Cardiac septum (tissue), 1 donor: ENCODE results near the gene AMBRA1. TPM values are rescaled to one million over a fixed set of nuclear protein-coding genes. Genes with fewer than 3 reads are reported as not detected.

ENCODE experiments used
- DNase-seq: peaks from one replicate; pipeline ENCODE4 v3.0.0-alpha.2; 2020; ENCODE audit warnings: low spot score
- intact Hi-C: fragments of 100-400 bp; cut with DNase I; formaldehyde crosslinking; loops from one replicate; pipeline ENCODE4 v1.14.0; 2022
- total RNA-seq: library from RNA; stranded (reverse); fragmentation: NEBNext Ultra II Directional; extraction: Animal tissue kit (Norgen Biotek cat#: 25700); gene quantifications from one replicate; pipeline ENCODE4 v1.2.1, GENCODE V29; 2021
- donor health status: DM: no; HTN: no; CAD: no.

The AMBRA1 gene
- total RNA-seq, 1 donor from 2014 or later = 18.0 TPM

DNA sequence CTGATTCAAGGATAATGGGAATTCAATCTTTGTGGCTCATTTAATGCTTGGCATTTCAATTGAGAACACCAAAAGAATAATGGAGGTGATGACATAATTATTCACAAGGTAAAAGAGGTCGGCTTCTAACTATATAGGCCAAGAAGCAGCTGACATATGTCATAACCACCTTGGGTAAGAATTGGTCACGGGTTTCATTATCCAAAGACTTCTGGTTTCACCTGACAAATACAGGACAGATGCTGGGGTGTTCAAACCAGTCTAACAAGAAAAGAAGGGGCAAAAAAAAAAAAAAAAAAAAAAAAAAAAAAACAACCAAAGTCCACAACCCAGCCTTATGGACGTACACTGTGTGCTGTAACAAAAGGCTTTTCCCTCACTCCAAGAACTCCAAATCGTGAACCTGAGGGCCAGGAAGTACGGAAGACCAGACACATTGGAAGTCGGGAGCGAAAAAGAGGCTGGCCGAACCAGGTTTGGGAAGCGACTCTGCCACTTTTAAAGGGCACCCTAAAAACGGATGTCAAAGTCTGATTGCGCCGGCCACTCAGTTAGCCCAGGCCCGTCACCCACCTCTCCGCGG is 22.8 kb upstream of the AMBRA1 start:
- no peak for DNase-seq
- intact Hi-C loops = loop anchor here (1.0 to 2.0 kb wide), 3 partner anchors 23 to 228 kb away; partner anchors contain the start of genes ARHGAP1 and ZNF408

DNA sequence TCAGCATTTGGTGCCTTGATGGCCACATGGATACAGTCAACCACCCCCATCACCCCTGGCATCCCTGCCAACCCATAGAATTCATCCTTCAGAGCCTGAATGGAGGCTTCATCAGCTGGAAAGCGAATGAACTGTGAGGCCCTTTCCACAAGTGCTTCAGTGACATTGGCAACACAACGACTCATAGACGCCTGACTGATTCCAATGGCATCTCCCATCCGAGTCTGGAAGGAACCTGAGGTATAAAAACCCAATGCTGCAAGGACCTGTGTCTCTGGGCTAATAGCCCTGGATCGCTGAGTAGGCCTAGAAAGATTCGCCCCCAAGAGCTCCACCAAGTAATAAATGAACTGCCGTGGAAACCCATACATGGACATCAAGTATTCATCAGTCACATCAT is 21.9 kb upstream of the AMBRA1 start:
- intact Hi-C loops = loop anchor here (2.0 kb wide), 2 partner anchors 85 to 227 kb away; partner anchors contain the start of genes ARHGAP1 and ZNF408
- no peak for DNase-seq

DNA sequence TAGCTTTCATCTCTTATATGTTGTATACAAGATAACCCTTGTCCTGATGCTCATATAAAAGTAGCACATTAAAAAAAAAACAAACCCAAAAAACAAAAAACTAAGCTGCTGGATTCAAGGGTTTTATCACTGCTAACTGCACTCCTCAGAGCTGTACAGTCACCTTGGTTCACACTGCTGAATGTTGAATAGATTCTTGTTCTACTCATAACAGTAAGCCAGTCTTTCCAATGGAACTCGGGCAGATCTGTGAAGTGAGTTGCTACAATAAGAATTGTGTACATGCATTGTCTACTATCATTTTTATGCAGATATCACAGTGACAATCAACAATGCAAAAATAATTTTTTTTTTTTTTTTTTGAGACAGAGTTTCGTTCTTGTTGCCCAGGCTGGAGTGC is 18.5 kb upstream of the AMBRA1 start:
- no peak for DNase-seq
- intact Hi-C loops = no loop called here

DNA sequence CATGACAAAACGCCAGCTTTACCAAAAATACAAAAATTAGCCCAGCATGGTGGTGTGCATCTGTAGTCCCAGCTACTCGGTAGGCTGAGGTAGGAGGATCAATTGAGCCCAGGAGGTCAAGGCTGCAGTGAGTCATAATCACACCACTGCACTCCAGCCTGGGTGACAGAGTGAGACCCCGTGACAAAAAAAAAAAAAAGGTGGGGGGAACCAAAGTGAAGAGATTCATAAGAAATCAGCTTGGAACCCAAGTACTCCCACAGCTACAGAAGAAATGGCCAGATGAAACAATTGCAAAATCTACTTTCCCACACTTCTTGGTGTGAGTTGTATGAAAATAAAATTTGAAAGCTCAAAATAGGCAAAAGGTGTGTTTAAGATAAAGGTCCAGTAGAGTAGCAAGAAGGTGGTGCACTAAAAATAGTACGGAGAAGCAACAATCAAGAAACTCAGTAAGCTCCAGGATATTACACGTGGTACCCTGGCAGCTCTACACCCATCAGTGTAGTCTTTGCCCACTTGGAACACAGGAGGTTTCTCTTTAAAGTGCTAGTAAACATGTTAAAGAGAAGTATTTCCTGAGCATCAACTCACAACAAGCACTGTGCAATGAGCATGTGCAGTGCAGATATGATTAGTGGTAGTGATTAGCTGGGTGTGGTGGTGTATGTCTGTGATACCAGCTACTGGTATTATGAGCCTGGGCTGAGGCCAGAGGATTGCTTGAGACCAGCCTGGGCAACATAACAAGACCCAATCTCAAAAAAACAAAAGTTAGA is 17.9 kb upstream of the AMBRA1 start:
- DNase-seq = no peak
- intact Hi-C loops = no loop called here

GRCh38 chr11:46609386-46609785 is 15.6 kb upstream of the AMBRA1 start:
- intact Hi-C loops = no loop called here
- no peak for DNase-seq

- DNase-seq = no peak
- intact Hi-C loops = no loop called here
Observed at GRCh38 chr11:46607516-46607915, 13.7 kb upstream of the AMBRA1 start.

GRCh38 chr11:46604796-46605195 is 11.0 kb upstream of the AMBRA1 start:
- intact Hi-C loops = no loop called here
- DNase-seq = no peak

DNA sequence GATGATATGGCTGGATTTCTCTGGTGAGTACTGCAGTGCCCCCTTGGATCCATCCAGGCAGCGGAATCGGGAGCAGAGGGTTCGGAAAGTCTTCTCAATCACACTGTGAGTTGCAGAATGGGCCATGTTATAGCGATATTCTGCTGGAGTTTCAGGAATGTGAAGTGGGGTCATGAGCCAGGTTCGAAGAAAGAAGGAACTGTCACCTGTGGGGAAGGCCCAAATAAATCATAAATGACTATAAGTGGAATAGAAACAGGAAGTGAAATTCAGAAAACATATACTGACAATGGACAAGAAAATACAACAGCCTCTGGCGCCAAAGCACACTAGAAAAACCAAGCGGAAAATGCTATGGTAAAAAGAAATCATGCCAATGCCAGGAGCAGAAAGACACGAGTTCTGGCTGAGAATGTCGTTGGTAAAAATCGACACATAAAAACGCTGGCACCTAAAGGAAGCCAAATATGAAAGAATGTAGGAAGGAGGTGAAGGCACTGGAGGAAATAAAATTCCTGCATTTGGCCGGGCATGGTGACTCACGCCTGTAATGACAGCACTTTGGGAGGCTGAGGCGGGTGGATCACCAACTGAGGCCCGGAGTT is 10.0 kb upstream of the AMBRA1 start:
- no peak for DNase-seq
- intact Hi-C loops = no loop called here

- intact Hi-C loops = no loop called here
- DNase-seq = no peak
Observed at GRCh38 chr11:46601129-46601528, 7.3 kb upstream of the AMBRA1 start.

DNA sequence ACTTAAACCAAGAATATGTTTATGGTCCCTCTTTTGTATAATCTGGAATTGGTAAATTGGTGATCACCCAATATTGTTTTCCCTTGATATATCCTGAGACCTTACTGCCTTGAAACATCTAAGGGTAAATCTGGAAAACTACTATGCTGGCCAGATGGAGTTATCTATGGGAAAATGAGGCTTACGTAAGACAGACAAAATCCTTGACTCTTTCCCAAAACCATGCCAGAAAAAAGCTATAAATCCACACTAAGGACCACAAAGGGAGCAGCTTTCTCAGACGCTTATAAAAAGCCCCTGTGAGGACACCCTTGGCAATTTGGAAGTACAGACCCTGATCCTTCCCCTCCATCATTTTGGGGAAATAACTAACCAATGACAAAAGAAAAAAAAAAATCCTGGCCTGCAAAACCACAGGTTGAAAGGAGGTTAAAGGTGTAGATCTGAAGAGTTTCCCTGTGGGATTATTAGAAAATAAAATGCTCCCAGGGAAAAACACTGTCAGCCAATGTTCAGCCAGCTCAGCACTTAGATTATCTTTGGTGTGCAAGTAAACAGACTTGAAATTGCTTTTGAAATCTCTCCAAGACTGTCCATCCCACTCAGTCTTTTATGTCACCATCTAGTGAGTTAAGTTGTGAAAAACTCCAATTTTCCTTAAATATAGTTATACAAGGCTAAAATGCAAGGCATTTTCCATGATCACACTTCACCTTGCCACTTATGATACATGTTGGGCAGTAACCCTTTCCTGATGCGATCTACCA is 6.6 kb upstream of the AMBRA1 start:
- no peak for DNase-seq
- intact Hi-C loops = no loop called here

- intact Hi-C loops = no loop called here
- DNase-seq = no peak
Observed at GRCh38 chr11:46599340-46600193, 5.7 kb upstream of the AMBRA1 start.

- intact Hi-C loops = no loop called here
- no peak for DNase-seq
Observed at GRCh38 chr11:46597609-46598219, 3.9 kb upstream of the AMBRA1 start.

GRCh38 chr11:46597155-46597554 is 3.3 kb upstream of the AMBRA1 start:
- no peak for DNase-seq
- intact Hi-C loops = no loop called here

DNA sequence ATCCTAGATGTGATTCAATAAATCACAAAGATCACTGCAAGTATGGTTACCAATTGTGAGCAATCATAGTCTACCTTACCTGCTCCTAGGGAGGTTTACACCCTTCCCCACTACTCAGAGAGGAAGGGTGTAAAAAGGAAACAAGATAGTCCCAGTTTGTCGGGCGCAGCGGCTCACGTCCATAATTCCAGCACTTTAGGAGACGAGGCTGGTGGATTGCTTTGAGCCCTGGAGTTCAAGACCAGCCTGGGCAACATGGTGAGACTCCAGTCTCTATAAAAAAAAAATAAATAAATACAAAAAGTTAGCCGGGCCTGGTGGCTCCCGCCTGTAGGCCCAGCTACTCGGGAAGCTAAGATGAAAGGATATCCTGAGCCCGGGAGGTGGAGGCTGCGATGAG is 962 bp upstream of the AMBRA1 start:
- intact Hi-C loops = no loop called here
- DNase-seq = no peak

DNA sequence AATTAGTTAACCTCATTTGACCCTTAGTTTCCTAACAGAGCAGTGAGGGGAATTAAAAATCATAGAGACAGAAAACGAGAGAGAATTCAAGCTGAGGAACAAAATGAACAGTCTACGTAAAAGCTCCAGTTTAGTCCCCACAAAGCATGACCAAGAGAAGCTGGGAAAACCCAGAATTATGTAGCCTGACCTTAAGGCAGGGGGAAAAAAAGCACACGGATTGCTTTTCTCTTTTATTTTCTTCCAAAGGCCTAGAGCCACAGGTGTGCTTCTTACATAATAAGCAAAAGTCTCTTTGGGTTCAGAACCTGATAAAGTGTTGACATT is 514 bp upstream of the AMBRA1 start:
- intact Hi-C loops = no loop called here
- DNase-seq = no peak

GRCh38 chr11:46590740-46591605 is 2.9 kb downstream of the AMBRA1 start:
- DNase-seq = no peak
- intact Hi-C loops = no loop called here

- intact Hi-C loops = no loop called here
- DNase-seq = no peak
Observed at GRCh38 chr11:46588915-46589314, 4.9 kb downstream of the AMBRA1 start.

DNA sequence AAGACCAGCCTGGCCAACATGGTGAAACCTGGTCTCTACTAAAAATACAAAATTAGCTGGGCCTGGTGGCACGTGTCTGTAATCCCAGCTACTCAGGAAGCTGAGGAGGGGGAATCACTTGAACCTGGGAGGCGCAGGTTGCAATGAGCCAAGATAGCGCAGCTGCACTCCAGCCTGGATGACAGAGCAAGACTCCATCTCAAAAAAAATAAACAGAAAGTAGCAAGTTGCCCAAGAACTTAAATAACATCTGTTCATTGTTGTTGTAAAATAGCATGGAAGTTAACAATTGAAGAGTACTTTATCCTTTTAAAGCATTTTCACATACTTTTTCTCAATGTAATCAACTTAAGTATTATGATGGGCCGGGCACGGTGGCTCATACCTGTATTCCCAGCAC is 5.7 kb downstream of the AMBRA1 start:
- intact Hi-C loops = no loop called here
- DNase-seq = no peak
